GM13977 (cell line): Measurements from ENCODE around the gene LRRC8E.

Experiments
- DNase-seq: peaks from one replicate; pipeline ENCODE4 v3.0.0; 2012; ENCODE audit warnings: low spot score
- in situ Hi-C: fragments of 300-500 bp; cut with MboI; formaldehyde crosslinking; loops from one replicate; pipeline ENCODE4 v1.12.0; 2022; ENCODE audit warnings: low sequenced_read_pairs, low pct_unique_long_range_greater_than_20kb, mixed read lengths, inconsistent platforms; ENCODE audit not compliant: unreplicated experiment
- TF ChIP-seq, protein P1 (sequence below): IDR thresholded peaks from 2 replicates; pipeline ENCODE4 v1.5.1; 2012; ENCODE audit warnings: mild to moderate bottlenecking, control low read depth; ENCODE audit not compliant: insufficient read depth; ENCODE audit errors: extremely low read depth, missing control alignments

LRRC8E gene

DNA sequence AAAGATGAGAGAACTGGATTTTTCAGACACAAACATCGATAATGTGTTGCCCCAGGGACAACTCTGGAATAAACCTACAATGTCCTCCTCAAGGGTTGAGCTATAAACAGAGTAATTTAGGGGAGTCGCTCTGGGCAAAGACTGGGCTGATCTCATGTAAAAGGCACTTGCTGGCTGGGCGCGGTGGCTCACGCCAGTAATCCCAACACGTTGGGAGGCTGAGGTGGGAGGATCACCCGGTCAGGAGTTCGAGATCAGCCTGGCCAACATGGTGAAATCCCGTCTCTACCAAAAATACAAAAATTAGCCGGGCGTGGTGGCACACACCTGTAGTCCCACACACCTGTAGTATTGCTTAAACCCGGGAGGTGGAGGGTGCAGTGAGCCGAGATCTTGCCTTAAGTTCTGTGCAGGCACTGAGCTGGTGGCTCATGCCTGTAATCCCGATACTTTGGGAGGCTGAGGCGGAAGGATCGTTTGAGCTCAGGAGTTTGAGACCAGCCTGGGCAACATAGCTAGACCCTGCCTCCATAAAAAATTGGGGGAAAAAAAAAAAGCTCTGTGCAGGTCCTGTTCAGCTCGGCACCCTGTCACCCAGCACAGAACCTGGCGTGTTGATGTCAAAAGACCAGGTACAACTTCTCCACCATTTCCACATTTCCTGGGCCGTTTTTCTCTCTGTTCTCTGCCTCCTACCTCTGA is 53.7 kb downstream of the LRRC8E start:
- in situ Hi-C loops = no loop called here
- TF ChIP-seq, protein P1, sequence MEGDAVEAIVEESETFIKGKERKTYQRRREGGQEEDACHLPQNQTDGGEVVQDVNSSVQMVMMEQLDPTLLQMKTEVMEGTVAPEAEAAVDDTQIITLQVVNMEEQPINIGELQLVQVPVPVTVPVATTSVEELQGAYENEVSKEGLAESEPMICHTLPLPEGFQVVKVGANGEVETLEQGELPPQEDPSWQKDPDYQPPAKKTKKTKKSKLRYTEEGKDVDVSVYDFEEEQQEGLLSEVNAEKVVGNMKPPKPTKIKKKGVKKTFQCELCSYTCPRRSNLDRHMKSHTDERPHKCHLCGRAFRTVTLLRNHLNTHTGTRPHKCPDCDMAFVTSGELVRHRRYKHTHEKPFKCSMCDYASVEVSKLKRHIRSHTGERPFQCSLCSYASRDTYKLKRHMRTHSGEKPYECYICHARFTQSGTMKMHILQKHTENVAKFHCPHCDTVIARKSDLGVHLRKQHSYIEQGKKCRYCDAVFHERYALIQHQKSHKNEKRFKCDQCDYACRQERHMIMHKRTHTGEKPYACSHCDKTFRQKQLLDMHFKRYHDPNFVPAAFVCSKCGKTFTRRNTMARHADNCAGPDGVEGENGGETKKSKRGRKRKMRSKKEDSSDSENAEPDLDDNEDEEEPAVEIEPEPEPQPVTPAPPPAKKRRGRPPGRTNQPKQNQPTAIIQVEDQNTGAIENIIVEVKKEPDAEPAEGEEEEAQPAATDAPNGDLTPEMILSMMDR = no peak
- DNase-seq = no peak

- in situ Hi-C loops = no loop called here
- no peak for DNase-seq
- TF ChIP-seq, protein P1 = no peak
Observed at GRCh38 chr19:7942981-7943443, 54.7 kb downstream of the LRRC8E start.

DNA sequence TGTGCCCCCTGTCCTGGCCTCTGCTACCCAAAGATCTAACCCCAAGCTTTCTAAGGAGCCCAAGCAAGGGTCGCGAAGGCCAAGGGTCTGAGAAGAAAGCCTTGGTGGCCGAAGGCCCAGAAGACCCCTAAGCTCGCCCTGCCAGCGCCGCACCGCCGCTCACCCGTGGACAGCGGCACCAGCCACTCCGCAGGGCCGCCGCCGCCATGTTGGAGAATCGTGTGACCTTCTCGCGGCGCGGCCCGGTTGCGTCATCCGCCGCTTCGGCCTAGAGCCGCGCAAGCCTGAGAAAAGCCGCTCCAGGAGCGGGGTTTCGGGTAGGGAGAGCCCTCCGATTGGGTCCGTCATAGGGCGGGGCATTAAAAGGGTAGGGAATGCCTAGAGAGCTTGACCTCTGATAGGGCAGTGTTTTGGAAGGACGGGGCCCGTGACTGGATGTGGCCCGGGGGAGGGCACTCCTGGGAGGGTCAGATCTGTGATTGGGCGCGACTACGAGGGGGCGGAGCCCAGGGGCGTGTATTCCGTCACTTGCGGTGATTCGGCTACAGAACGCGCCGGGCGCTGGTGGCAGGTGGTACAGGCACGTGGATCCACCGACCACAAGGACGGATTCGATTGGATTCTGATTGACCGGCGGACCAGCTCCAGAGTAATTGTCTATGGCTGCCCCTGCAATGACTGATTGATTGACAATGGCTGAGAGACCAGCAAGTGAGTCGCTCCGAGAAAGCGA is 55.3 kb downstream of the LRRC8E start, which contains the start of gene TIMM44:
TSS of gene TIMM44 (minus strand) at position 223 of the 733 bp plus-strand sequence. CDS start at position 208, 15 bp downstream.
- TF ChIP-seq, protein P1 = no peak
- peak; percentile 97 for DNase-seq
- in situ Hi-C loops = no loop called here

DNA sequence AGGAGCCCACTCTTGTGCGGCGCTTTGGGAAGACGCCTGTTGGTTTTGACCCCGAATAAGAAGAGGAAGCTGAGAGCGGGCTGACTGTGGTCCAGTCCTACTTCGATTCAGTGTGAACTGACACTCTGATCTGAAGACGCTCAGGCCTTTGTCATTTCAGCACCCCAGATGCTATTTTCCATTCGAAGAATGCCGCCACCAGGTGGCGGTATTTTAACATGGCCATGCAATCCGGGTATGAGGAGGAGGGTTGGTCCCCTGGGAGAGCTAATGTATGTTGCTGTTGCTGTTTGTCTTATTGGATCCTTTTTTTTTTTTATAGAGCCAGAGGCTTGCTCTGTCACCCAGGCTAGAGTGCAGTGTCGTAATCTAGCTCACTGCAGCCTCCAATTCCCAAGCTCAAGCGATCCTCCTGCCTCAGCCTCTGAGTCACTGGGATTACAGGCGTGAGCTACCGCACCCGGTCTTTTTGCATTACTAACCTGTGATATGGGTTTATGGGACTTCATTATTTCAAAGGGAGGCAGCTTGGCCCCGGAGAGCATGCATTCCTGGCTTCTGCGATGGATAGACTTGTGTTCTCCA is 56.0 kb downstream of the LRRC8E start:
- peak; percentile 85 for DNase-seq
- TF ChIP-seq, protein P1 = peak; percentile 76
- in situ Hi-C loops = no loop called here

- in situ Hi-C loops = no loop called here
- DNase-seq = no peak
- TF ChIP-seq, protein P1 = no peak
Observed at GRCh38 chr19:7947939-7948338, 59.6 kb downstream of the LRRC8E start.
